ENCODE results near the gene GREB1L.
"Not testable (repeated sequence)": the region's sequence is repeated elsewhere in the genome, so short reads cannot be mapped to it uniquely, and the experiment has no call there.

The GREB1L gene

DNA sequence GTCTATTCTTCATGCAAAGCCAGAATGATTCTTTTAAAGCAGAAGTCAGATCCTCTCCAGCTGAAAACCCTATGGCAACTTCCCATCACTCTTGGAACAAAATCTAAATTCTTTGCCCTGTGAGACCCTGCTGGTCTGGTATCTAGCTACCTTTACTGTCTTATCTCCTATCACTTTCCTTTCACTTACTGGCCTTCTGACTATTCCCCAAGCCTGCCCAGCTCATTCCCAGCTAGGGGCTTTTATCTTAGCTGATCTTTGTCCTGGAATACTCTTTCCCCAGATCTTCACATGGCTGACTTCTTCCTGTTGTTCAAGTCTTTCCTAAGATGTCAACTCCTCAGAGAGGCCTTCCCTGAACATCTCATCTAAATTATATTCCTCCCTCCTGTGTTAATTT lies 63.6 kb downstream of the GREB1L start:
- no peak for DNase-seq (ENCODE audit: low spot score)

DNA sequence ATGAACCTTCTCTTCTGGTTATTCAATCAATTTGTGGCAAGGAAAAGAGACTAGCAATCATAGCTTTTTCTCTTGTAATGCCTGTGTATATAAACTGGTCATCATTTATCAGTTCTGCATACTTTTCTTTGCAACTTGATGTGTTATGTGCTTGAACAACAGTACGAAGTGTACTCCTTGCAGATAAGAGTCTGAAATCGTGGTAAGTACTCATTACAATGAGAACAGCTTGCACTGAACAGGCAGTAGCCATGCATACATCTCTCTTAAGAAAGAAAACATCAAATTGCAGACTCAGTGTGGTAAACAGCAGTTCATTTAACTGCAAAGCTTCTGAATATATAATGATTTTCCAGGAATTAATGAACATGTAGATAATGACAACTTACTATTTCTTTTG lies 64.3 kb downstream of the GREB1L start:
- no peak for DNase-seq (ENCODE audit: low spot score)

DNA sequence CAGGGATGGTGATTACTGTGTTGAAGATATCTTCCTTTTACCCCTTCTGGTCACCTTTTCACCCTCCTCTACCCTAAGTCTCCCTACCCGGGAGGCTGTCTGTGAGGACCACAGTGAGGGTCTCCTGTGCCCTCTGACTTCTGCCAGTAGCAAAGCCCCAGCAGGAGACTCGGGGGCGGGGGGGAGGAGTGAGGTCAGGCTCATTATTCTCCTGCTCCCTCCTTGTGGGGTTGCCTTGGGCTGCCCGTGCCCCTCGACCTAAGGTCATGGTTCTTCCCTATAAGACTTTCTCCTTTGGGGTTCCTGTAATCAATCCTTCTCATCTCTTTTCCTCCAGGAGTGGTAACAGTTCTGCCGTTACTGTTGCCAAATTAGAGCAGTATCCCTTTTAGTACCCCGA lies 65.5 kb downstream of the GREB1L start:
- no peak for DNase-seq (ENCODE audit: low spot score)

DNA sequence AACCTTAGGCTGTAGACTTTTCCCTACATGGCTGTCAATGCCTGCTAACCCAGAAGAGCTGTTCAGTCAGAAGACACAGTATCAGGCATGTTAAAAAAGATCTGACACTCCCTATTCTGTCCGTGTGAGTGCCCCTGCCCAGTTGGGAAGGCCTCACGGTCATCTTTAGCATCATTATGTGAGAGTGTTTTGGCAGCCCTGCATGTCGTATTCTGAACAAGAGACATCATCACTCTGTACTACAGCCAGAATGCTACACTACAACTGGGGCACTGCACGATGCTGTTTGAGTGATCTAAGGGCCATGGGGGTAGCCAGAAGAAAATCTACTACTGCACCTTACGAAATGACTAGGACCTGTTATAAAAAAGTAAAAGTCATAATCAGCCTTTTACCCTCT lies 67.2 kb downstream of the GREB1L start:
- no peak for DNase-seq (ENCODE audit: low spot score)

- not testable (repeated sequence) for DNase-seq (ENCODE audit: low spot score)
These were observed 69.9 kb downstream of the GREB1L start for GRCh38 chr18:21311980-21312379.

DNA sequence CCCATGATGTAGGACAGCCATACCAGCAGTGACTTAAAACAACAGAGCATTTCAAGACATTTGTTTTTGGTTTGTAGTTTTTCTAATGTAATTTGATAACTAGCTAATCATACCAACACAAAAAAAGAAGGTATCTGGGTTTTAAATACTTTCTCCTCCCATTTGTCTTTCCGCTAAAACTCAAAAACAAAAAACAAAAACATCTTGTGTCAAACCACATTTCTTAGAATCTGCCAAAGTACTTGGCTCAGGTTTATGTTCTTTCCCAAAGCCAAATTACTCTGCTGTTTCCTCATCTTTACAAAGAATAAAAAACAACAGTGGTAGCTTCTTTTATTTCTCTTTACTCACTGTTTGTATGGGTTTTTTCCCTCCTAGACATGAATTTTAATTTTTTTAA lies 71.5 kb downstream of the GREB1L start:
- no peak for DNase-seq (ENCODE audit: low spot score)

GRCh38 chr18:21314724-21315123 lies 72.7 kb downstream of the GREB1L start:
- DNase-seq (ENCODE audit: low spot score) = no peak

DNA sequence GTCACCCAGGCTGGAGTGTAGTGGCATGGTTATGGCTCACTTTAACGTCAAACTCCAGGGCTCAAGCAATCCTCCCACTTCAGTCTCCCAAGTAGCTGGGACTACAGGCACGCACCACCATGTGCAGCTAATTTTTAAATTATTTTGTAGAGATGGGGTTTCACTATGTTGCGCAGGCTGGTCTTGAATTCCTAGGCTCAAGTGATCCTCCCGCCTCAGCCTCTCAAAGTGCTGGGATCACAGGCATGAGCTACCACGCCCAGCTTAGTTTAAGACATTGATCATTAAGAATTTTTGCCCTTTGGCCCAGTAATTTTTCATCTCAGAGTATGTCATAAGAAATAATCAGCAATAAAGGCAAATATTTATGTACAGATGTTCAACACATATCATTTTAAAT lies 73.1 kb downstream of the GREB1L start:
- DNase-seq (ENCODE audit: low spot score) = not testable (repeated sequence)

DNA sequence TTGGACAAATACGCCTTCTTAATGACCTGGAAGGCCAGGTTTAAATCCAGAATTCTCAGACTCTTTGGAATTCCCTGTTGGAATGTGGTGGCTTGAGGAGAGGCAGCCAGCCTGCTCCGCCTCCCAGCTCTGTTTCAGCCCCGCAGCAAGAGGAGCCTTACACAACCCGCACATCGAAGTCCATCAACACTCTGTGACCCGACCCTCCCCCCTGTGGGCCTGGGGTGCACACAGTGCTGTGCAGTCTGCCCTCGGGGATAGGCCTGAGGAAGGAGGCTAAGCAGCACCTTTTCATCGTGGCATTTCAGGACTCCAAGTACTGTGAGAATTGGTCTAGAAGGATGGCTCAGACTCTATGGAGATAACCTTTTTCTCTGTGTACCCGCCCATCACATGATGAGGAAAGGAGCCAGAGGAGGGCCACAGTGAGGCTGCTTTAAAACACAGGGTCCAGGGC lies 73.7 kb downstream of the GREB1L start:
- no peak for DNase-seq (ENCODE audit: low spot score)

GRCh38 chr18:21316296-21316695 lies 74.3 kb downstream of the GREB1L start:
- no peak for DNase-seq (ENCODE audit: low spot score)

GRCh38 chr18:21321711-21322110 lies 79.7 kb downstream of the GREB1L start:
- no peak for DNase-seq (ENCODE audit: low spot score)

GRCh38 chr18:21327101-21327500 lies 85.1 kb downstream of the GREB1L start:
- DNase-seq (ENCODE audit: low spot score) = no peak

GRCh38 chr18:21330122-21330701 lies 88.2 kb downstream of the GREB1L start:
- DNase-seq (ENCODE audit: low spot score) = no peak

DNA sequence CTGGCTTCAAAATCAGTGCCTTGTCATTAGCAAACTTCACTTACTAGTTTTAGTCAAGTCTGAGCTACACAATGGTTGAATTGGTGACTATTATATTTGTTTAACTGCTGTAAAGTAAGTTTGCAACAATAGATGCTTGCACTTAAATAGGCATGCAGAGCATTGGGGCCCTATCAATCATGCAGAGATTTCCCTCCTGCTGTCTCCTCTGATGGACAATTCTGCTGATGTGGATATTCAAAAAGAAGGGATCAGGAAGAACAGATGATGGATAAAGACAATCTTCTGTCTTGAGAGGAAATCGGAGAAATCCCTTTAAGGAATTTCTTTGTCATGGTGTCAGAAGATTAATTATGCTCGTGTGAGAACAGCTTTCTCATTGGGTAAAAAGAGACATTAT lies 89.0 kb downstream of the GREB1L start:
- DNase-seq (ENCODE audit: low spot score) = no peak

GRCh38 chr18:21335927-21336488 lies 94.0 kb downstream of the GREB1L start:
- DNase-seq (ENCODE audit: low spot score) = no peak

DNA sequence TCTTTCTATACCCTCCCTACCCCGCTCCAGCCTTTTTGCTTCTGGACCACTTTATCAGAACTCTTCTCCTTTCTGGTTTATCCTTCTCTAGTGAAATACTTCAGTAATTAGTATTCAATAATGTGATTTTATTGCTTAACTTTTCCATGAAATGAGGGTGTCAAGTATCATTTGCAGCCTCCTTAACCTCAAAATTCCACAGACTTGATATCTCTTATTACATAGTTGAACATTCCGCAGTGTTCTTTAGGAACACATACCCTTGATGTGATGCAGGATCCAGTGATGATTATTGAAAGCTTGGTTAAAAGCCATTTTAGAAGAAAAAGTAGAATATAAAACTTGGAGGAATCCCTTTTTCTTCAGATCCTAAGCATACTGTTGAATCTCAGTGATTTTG lies 94.8 kb downstream of the GREB1L start:
- no peak for DNase-seq (ENCODE audit: low spot score)

DNA sequence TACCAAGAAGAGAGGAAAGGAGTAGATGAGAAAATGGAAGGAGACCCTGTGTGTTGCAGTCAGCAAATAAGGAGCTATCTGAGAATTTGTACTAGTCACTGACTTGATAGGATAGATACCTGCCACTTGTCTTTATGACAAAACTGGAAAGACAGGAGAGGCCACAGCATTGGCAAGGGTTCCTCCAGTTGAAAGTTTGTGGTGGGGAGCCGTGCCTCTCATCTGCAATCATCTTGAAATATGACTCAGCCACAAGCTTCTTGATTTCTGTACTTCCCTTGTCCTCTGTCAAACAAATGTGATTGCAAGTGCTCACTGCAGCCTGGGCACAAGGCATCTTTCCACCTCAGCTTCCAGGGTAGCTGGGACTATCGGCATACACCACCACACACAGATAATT lies 99.1 kb downstream of the GREB1L start:
- no peak for DNase-seq (ENCODE audit: low spot score)

- peak; percentile 65 for DNase-seq (ENCODE audit: low spot score)
These were observed 100.3 kb downstream of the GREB1L start for GRCh38 chr18:21342372-21342771.

DNA sequence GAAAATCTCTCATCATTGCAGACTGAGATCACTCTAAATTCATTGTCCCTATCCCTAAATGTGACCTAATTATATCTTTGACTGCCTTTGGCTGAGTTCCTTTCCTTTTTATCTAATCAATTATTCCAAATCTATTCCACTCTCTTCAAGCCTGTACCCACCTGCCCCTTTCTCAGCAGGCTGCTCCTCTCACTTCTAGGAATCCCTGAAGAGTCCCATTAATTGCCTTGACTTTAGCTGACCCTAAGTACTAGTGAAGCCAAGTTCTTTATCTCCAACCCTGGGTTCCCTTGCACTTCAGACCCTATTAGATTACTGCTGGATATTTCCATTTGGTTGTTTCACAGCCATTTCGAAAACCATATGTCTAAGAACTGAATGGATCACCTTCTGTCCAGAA lies 102.8 kb downstream of the GREB1L start:
- DNase-seq (ENCODE audit: low spot score) = no peak

DNA sequence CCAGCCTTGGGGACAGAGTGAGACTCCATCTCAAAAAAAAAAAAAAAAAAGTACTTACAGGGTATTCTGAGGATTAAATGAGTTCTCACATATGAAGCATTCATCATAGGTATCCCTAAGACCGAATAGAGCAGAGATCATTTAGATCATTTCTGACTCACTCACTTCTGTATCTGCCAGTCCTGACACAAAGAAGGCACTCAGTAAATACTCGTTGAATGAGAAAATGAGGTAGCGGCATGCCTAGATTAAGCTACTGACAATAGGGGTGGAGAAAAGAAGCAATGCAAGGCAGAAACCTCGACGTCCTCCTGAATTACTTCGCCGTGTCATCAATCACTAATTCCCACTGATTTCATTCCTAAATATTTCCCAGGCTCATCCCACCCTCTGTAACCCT lies 103.8 kb downstream of the GREB1L start:
- DNase-seq (ENCODE audit: low spot score) = no peak

DNA sequence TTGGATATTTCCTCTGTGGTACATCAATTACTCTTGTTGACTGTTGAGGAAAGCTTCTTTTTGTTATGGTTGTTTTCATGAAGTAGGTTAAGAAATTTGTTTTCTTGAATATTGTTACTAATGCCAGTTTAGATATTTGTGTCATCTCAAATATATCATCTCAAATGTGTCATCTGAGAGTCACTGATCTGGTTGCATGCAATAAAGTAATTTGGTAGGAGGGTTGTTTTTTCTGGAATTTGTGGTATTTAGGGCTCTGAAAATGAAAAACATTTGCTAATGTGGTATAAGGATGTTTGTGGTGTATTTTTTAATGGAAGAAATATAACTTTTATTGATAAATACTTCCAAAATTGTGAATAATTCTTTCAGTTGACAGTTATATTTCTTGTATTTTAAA lies 117.7 kb downstream of the GREB1L start:
- DNase-seq (ENCODE audit: low spot score) = no peak

DNA sequence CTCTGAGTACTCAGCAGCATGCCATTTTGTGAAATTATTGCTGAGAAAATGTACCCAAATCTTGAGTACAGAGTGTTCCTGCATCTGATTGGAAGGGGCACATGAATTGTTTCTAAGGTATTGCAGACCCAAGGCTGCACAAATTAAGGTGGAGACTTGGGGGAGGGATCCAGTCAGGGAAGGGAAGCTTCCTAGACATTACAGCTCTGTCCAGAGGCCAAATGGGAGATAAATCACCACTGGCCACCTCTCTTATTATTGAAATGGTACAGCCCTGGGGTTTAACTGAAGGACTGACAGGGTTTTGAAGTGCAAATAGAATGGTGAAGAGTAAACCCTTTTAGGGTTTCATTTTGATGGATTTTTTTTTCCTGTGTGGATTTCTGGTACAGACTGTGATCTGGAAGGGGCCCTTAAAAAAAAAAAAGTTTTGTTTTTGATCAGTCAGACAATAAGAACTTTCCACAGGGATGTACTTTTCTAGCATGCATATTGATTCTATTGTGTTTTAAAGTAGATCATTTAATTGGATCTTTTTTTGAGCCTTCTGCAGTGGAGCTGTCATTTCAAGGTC lies 119.4 kb downstream of the GREB1L start:
- DNase-seq (ENCODE audit: low spot score) = peak; percentile 87

DNA sequence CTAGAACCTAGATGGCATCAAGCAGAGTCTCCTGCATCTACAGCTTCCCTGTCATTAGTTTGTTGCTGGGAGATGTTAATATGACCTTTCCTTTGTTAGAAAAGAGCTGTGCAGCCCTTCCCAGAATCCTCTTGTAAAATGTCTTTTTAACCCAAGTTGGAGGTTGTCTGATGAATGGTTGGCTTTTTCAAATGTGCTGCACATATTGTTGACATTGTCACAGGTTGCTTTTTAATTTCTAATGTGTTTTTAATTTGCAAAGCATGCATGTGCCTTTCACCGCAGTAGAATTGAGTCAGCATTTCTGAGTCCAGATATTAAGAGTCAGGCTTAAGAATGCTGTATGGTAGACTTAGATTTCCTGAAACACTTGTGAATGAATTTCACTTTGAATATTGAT lies 120.8 kb downstream of the GREB1L start:
- DNase-seq (ENCODE audit: low spot score) = peak; percentile 36

GRCh38 chr18:21363348-21363747 lies 121.3 kb downstream of the GREB1L start:
- peak; percentile 91 for DNase-seq (ENCODE audit: low spot score)
